ENCODE data around the gene POU2F3.
"Not testable (repeated sequence)": the region's sequence is repeated elsewhere in the genome, so short reads cannot be mapped to it uniquely, and the experiment has no call there.

Gene POU2F3

GRCh38 chr11:120253377-120253776 is 13.4 kb downstream of the POU2F3 start:
- not testable (repeated sequence) for DNase-seq (ENCODE audit: low spot score)

GRCh38 chr11:120254788-120255518 is 15.0 kb downstream of the POU2F3 start:
- DNase-seq (ENCODE audit: low spot score) = no peak

DNA sequence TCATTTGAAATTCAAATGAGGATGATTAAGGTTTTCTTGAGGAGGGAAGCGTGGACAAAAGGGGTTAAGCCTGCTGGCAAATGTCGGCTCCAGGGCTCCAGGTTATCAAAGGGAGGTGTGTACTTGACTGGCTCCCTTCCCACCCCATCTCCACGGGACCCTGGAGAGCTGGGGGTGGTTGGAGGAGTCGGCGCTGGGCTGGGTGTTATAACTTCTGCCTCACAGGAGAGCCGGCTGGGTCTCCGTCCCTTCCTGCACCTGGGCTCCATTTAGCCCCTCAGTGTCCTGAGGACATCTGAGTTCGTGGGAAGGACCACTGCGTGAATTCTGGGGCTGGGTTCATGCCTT is 15.6 kb downstream of the POU2F3 start:
- DNase-seq (ENCODE audit: low spot score) = no peak

DNA sequence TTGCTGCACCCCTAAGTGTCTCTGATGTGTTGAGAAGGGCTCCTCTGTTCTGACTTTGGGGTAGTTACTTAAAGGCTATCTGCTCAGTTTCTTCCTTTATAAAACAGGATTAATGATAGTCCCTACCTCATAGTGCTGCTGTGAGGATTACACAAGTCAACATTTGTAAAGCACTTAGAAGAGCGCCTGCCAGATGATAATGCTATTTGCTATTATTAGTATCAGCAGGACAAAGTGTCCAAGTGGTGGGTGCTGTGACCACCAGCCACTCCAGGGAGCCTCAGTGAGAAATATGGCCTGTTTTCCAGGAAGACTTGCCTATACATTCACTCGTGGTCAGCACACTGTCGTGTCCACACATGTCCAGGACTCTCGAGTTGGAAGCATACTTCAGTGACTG is 16.2 kb downstream of the POU2F3 start:
- no peak for DNase-seq (ENCODE audit: low spot score)

DNA sequence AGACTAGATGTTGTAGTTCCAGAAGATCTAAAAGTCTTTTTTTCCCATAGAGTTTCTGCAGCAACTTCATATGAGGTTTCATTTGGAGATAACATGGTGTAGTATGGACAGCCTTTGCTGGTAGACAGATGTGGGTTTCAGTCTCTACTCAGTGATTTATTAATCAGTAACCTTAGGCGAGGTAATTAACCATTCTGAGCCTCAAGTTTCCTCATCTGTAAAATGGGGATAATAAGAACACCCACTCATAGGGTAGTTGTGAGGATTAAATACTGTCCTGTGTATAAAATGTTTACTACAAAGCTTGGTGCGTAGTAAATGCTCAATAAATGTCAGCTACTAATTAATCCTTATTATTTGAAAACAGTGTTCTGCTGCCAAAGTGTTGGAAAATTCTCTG is 16.8 kb downstream of the POU2F3 start:
- DNase-seq (ENCODE audit: low spot score) = no peak

- DNase-seq (ENCODE audit: low spot score) = no peak
Measured at GRCh38 chr11:120257346-120257745, 17.4 kb downstream of the POU2F3 start.

- DNase-seq (ENCODE audit: low spot score) = no peak
Measured at GRCh38 chr11:120258661-120259060, 18.7 kb downstream of the POU2F3 start.

DNA sequence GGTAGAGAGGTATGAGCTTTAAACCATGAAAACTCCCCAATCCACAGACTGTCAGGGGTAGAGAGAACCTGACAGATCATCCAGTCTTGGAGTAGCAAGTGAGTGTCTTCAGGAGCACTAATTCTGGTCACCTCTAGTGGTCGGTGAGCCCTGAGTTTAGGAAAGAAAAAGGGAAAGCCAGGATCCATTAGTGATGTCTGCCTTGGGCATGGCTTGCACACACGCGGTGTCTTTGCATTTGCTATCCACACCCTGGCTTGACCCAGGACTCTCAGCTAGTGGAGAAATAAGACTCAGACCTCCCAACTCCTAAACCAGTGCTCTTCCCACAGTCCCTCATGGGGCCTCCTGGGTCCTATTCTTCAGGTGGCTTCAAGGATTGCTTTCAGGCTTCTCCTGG is 19.3 kb downstream of the POU2F3 start:
- no peak for DNase-seq (ENCODE audit: low spot score)

DNA sequence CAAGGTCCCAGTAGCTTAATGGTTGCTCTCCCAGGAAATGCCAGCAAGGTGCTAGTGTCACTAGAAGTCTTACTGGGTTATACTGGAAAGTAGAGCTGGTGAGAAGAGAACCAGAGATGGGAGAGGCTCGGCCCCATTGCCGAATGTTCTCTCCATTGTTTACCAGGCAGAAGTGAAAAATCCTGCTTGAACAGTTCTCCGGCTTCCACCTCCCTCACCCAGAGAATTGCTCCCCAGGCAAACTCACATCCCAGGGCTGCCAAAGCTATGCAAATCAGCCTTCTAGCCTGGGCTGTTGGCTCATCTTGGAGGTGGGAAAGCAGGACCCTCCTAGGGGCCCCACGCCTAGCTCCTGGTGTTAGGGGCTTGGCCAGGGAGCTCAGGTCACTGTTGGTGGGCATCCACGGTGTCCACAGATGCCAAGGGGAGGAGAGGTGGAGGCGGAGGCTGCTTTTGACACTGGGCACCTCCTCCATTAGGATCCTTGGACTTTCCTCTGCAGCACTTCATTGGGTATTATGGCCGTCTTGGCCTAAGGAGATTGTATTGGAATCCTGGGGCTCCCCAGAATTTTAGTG is 20.1 kb downstream of the POU2F3 start:
- DNase-seq (ENCODE audit: low spot score) = no peak

DNA sequence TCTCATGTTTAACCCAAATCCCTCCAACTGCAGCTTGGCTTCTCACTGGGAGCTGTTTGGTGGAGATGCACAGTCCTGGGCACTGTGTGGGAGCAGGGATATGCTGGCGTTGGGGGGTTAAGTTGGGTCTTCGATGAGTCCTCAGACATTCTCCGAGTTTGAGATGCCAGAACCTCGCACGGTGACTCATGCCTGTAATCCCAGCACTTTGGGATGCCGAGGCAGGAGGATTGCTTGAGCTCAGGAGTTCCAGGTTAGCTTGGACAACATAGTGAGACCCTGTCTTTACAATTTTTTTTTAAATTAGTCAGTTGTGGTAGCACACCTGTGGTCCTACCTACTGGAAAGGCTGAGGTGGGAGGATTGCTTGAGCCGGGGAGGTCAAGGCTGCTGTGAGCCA is 20.7 kb downstream of the POU2F3 start:
- no peak for DNase-seq (ENCODE audit: low spot score)

DNA sequence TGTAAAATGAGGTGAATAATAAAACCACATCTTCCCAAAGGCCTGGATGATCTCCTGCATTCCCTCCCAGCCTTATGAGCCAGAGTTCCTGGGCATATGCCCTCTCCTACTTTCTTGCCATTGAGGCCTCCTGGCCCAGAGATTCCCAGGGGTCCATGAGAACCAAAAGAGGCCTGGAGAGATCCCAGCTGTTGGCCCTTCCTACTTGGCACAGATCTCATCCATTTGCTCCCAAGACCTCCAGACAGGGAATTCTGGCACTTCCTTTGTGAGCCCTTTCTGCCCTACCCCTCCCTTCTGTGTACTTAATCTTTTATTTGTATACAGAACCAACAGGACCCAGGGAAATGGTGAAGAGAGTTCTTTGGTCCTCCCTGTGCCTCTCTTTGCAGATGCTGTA is 21.4 kb downstream of the POU2F3 start:
- no peak for DNase-seq (ENCODE audit: low spot score)

- no peak for DNase-seq (ENCODE audit: low spot score)
Measured at GRCh38 chr11:120261931-120262330, 22.0 kb downstream of the POU2F3 start.

- no peak for DNase-seq (ENCODE audit: low spot score)
Measured at GRCh38 chr11:120267319-120267718, 27.4 kb downstream of the POU2F3 start.

GRCh38 chr11:120268686-120269085 is 28.7 kb downstream of the POU2F3 start:
- no peak for DNase-seq (ENCODE audit: low spot score)

DNA sequence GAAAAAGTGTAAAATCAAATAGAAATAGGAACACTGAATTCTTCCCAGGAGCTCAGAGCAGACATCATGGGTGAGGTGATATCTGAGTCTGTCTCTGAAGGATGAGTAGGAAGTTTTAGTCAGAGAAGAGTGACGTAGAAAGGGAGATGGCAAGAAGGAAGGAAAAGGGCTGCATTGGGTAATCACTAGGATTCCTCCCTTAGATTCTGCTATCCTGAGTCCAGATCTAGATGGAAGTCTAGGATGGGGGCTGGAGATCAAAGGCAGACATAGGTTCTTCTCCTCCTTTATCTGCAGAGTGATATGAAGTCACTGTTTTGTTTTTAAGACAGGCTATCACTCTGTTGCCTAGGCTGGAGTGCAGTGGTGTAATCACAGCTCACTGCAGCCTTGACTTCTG is 30.4 kb downstream of the POU2F3 start:
- no peak for DNase-seq (ENCODE audit: low spot score)

DNA sequence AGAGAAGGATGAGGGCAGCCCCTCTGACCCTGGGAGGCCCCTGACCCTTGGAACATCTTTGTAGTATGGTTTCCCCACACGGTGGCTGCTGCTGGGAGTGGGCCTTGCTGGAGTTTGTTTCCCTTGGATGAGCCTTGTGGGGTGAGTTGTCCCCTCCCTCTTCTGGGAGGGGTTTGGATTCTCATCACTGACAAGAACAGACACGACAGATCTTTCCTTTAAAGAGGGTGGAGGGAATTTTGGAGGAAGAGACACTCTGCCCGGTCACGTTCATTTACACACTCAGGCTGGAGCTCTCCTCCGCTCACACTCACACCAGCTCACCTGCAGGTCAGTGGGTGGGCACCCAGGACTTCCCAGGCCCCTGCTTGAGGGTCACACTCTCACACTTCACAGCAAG is 31.7 kb downstream of the POU2F3 start:
- no peak for DNase-seq (ENCODE audit: low spot score)

DNA sequence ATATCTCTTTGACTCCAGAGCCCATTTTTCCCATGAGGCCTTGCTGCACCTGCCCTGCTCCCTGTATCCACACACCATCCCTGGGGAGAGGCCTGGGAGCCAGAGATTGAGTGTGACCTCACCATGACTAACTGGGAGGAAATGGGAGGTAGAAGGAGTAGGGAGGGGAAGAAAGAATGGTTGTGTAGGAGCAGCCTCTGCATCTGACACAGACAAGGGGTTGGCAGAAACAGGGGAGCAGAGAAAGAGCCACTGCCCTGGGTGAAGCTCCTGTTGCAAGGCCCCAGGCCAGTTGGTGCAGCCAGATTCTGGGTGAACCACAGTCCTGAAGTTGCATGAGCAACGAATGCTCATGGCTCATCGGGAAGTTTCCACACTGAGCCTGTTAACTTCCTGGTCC is 32.4 kb downstream of the POU2F3 start:
- peak; percentile 47 for DNase-seq (ENCODE audit: low spot score)

- DNase-seq (ENCODE audit: low spot score) = no peak
Measured at GRCh38 chr11:120273432-120273831, 33.5 kb downstream of the POU2F3 start.

- DNase-seq (ENCODE audit: low spot score) = not testable (repeated sequence)
Measured at GRCh38 chr11:120273956-120274355, 34.0 kb downstream of the POU2F3 start.

- DNase-seq (ENCODE audit: low spot score) = no peak
Measured at GRCh38 chr11:120279502-120279901, 39.6 kb downstream of the POU2F3 start.

DNA sequence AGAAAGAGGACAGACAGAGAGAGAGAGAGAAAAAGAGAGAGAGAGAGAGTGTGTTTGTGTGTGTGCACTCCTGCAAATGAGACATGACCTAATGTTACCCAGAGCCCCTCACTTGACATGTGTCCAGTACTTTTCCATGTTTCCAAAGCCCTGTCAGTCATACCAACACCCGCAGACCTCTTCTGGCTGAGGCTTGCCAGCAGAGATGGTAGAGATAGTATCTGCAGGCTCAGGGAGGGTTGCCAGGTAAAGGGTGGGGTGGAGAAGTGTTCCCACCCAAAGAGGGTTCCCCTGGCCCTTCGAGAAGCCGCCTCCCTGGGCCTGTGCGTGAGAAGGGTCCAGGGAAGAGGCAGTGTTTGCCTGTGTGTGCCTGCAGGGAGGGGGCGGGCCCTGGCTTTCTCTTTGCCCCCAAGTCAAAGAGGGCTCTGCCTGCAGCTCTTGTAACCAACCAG is 40.7 kb downstream of the POU2F3 start:
- no peak for DNase-seq (ENCODE audit: low spot score)

DNA sequence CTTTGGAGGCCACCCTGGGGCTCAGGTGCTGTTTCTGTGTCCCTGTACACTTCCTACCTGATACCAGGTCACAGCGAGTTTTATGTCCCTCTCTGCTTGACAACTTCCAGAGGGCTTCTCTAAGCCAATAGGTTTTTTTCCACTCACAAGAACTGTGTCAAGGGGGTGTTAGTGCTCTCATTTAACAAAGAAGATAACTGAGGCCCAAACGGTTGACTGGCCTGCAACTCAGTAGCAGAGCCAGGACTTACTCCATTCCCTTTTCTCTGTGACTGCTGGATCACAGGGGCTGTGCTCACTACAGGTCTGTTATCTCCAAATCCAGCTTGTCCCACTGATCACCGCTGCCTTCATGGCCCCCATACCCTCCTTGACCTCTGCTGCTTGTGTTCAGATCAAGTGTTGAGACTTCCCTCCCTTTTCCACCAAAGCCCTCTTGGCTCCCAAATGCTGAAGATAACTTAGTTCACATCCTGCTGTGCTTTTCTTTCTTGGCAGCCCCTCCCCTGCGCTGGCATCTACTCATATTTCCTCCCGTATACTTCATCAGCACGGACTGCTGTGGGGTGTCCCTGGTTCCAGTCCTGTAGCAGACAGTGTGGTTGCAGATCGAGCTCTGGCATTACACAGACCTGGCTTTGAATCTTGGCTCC is 41.3 kb downstream of the POU2F3 start:
- no peak for DNase-seq (ENCODE audit: low spot score)

DNA sequence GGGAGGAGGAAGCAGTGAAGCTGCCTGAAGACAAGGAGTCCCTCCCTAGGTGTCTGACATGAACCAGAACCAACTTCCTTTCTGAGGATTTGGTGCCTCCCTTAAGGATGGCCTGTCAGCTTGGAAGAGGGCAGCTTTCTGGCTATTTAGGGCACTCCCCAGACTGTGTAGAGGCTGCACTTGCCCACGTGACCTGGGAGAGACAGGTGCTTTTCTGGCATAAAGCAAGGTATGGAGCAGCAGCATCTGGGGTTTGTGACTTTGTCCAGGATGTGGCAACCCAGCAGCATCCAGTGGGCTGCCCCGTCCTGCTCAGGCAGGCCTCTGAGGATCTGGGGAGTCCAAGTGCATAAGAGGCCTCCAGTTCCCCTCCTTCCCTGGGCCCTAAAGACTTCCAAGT is 43.2 kb downstream of the POU2F3 start:
- DNase-seq (ENCODE audit: low spot score) = no peak

GRCh38 chr11:120284272-120284671 is 44.3 kb downstream of the POU2F3 start:
- DNase-seq (ENCODE audit: low spot score) = no peak

Measured in COLO829 (cell line).